ENCODE data around the gene STX16. TPM values are rescaled to one million over a fixed set of nuclear protein-coding genes. Genes with fewer than 3 reads are reported as not detected.

The STX16 gene
- total and polyA plus RNA-seq, 9 of the 15 experiments (the other 6 are each of a cell fraction or from before 2014, with no cell fraction given), result 4.4 to 43.5 (median 14.7) TPM

DNA sequence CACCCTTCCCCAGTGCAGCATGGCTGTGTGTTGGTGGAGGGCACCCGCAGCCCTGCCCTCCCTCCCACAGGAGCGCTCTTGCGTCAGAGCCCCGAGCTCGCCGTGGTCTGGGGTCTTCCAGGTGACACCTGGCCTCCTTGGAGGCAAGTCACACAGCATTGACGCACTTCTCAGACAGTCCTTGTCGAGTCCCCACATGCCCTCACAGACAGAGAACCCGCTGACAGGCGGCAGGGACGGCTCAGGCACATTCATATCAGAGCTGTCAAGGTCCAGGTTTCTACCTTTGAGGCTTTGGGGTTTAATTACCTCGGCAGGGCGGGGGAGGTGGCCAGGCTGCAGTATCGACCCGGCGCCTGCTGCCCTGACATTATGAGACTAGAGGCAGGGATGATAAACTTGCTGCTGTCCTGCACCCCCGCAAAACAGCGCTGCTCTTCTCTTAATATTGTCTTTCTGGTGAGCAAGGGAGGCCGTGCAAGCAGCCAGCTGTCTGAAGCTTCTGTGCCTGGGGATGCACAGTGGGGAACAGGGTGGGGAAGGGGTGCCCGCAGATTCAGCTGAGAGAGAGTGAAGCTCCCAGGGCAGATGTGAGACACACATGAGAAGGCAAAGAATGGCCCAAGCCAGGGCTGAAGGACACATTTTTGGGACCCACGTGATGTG lies 46.3 kb downstream of the STX16 start:
- BruUV-seq (replicated peaks), result no TSS peak
- Histone ChIP-seq H3K9me1 (ENCODE audit: control insufficient read depth, insufficient read depth, low read length) (peaks cover 6% of the 10 kb centered on the region), H3K27ac (ENCODE audit: extremely low read depth, low read depth, low read length) (no peak overlapping the region), H3K4me3 (no peak overlapping the region), H3K36me3 (ENCODE audit: control insufficient read depth, insufficient read depth, low read length) (no peaks in the 10 kb centered on the region; the same call in 2 of the 3 replicates), H3K27me3 (ENCODE audit: control insufficient read depth in 2 of 2, insufficient read depth in 2 of 2, low read length in 2 of 2) (no peaks in the 10 kb centered on the region; a peak in 1 of 5 replicates), H4K20me1 (replicated peaks; ENCODE audit: control insufficient read depth, insufficient read depth, low read length) (no peaks in the 10 kb centered on the region), H3K9ac (ENCODE audit: insufficient read depth in 1 of 2, low read depth in 2 of 2, low read length in 2 of 2) (peak overlapping the region in 1 of 2 experiments; percentile 71; a peak in 2 of 4 replicates), H3K4me1 (replicated peaks in 1 of 2; ENCODE audit: control insufficient read depth in 2 of 2, insufficient read depth in 2 of 2, low read length in 2 of 2) (peaks cover 3 to 32% of the 10 kb centered on the region in 2 experiments; a peak in 3 of 5 replicates), H2AFZ (ENCODE audit: low read depth, low read length) (no peak overlapping the region), H3K4me2 (ENCODE audit: insufficient read depth, low read length) (no peak overlapping the region), H3K79me2 (ENCODE audit: control insufficient read depth, insufficient read depth, low read length) (no peaks in the 10 kb centered on the region), H3K9me3 (replicated peaks; ENCODE audit: control insufficient read depth, insufficient read depth, low read depth, low read length) (no peaks in the 10 kb centered on the region)
- ChIA-PET POLR2A (no interaction called here), CTCF (ENCODE audit: low intra/inter-chr PET ratio) (no interaction called here)
- DNase-seq (ENCODE audit: extremely low read depth in 1 of 4, low spot score in 3 of 4) (peak; percentile 27 to 55 (median 45)), FAIRE-seq (peak; percentile 51), ATAC-seq (peak; percentile 72)
- intact Hi-C loops (cut with micrococcal nuclease), result no loop called here
- TF ChIP-seq RAD21 (CRISPR knock-in tag; conservative IDR thresholded peaks at IDR 0.05 in 1 of 2, IDR thresholded peaks at IDR 0.05 in 1 of 2) (no peak), ZSCAN29 (IDR thresholded peaks at IDR 0.05) (no peak), CSDE1 (IDR thresholded peaks at IDR 0.05) (no peak), GATAD2A (IDR thresholded peaks at IDR 0.05) (no peak), CBFA2T3 (IDR thresholded peaks at IDR 0.05) (peak; percentile 68), EGR1 (conservative IDR thresholded peaks at IDR 0.05) (peak; percentile 78), ZNF764 (CRISPR knock-in tag; IDR thresholded peaks at IDR 0.05; ENCODE audit: low read depth) (no peak), CBFA2T2 (conservative IDR thresholded peaks at IDR 0.05) (peak; percentile 46; the same call in 1 of the 2 replicates), TCF3 (CRISPR knock-in tag; IDR thresholded peaks at IDR 0.05) (peak; percentile 46; the same call in 1 of the 2 replicates), HOXB6 (CRISPR knock-in tag; IDR thresholded peaks at IDR 0.05; ENCODE audit: borderline replicate concordance) (no peak)
- TF ChIP-seq, protein P1, sequence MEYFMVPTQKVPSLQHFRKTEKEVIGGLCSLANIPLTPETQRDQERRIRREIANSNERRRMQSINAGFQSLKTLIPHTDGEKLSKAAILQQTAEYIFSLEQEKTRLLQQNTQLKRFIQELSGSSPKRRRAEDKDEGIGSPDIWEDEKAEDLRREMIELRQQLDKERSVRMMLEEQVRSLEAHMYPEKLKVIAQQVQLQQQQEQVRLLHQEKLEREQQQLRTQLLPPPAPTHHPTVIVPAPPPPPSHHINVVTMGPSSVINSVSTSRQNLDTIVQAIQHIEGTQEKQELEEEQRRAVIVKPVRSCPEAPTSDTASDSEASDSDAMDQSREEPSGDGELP (CRISPR knock-in tag; IDR thresholded peaks at IDR 0.05; ENCODE audit: borderline replicate concordance), result 0 out of 2 replicates have a peak, but pooled peaks have one; percentile 12
- TF ChIP-seq, protein P2, sequence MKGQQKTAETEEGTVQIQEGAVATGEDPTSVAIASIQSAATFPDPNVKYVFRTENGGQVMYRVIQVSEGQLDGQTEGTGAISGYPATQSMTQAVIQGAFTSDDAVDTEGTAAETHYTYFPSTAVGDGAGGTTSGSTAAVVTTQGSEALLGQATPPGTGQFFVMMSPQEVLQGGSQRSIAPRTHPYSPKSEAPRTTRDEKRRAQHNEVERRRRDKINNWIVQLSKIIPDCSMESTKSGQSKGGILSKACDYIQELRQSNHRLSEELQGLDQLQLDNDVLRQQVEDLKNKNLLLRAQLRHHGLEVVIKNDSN (CRISPR knock-in tag; IDR thresholded peaks at IDR 0.05), result no peak
- in situ Hi-C loops (cut with MboI), result no loop called here
- 35% methylated on average over 21 of the region's 21 CpGs for WGBS (ENCODE audit: insufficient coverage, low coverage, missing lambda C conversion rate)
